ENCODE results near the gene RSPO1. TPM values are rescaled to one million over a fixed set of nuclear protein-coding genes. Genes with fewer than 3 reads are reported as not detected.

Gene RSPO1
- total RNA-seq, 1 donor from 2014 or later: 1.4 TPM

DNA sequence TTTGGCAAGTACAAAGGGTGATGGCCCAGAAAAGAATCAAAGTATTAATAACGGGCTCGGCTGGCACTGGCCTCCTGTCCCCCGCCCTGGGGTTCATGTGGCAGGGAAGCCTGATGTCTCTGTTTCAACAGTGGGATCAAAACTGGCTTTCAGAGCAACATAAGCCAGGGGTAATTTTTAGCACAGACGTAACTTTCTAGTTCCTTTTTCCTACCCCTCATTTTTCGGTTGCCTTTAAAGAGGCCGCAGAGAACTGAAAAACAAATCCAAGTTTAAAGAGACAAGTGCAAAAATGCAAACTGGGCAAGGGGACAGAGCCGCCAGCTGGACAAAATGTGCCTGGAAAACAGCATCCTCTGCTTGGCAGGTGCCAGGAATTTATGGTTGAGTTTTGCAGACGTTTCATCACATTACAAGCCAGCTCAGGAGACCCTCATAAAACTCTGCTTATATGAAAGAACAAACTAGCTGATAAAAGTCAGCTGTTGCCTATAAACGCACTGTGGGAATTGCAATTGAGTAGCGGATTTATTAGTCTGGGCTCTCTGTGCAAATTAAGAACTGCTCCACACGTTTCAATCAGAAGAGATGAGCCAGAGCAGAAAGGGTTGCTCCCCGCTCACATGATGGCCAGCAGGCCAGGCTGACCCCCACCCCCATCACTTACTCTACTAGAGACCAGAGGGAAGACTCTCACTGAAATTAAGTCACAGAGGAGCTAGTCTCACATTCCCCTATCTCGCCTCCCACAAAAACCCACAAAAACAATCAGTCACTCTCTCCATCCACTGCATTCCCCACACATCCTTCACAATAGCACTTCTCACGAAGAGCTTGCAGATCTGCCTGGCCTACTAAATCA, 41.8 kb upstream of the RSPO1 start:
- Mint-ChIP-seq H3K27ac (no peak overlapping the region), H3K9me3 (no peaks in the 10 kb centered on the region), H3K36me3 (no peaks in the 10 kb centered on the region), H3K4me3 (no peak overlapping the region), H3K4me1 (ENCODE audit: unreplicated experiment) (no peaks in the 10 kb centered on the region), H3K27me3 (peaks cover 40% of the 10 kb centered on the region)
- no peak for DNase-seq (ENCODE audit: extremely low spot score, unreplicated experiment)
- TF ChIP-seq, protein P1, sequence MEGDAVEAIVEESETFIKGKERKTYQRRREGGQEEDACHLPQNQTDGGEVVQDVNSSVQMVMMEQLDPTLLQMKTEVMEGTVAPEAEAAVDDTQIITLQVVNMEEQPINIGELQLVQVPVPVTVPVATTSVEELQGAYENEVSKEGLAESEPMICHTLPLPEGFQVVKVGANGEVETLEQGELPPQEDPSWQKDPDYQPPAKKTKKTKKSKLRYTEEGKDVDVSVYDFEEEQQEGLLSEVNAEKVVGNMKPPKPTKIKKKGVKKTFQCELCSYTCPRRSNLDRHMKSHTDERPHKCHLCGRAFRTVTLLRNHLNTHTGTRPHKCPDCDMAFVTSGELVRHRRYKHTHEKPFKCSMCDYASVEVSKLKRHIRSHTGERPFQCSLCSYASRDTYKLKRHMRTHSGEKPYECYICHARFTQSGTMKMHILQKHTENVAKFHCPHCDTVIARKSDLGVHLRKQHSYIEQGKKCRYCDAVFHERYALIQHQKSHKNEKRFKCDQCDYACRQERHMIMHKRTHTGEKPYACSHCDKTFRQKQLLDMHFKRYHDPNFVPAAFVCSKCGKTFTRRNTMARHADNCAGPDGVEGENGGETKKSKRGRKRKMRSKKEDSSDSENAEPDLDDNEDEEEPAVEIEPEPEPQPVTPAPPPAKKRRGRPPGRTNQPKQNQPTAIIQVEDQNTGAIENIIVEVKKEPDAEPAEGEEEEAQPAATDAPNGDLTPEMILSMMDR (conservative IDR thresholded peaks at IDR 0.05): no peak

DNA sequence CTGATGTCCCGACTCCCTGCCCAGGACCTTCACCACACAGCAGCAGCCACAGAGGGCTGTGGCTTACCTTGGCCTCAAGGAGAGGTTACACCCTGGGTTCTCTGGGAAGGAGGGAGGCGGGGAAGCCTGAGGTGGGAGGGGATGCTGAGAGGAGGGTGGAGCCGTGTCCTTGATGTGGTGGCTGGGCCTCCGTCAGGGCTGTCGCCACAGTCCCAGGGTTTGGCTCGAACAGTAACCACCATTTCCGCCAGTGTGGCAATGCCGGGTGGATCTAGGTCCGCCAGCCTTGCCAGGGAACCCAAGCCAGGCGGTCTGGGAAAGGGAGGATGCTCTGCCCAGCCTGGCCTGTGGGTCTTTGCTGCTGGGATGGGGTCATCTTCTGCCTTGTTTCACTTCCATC, 39.2 kb upstream of the RSPO1 start:
- Mint-ChIP-seq H3K9me3 (no peaks in the 10 kb centered on the region), H3K27ac (no peak overlapping the region), H3K4me1 (ENCODE audit: unreplicated experiment) (no peaks in the 10 kb centered on the region), H3K4me3 (no peak overlapping the region), H3K36me3 (no peaks in the 10 kb centered on the region), H3K27me3 (peaks cover 45% of the 10 kb centered on the region)
- TF ChIP-seq, protein P1 (conservative IDR thresholded peaks at IDR 0.05): no peak
- no peak for DNase-seq (ENCODE audit: extremely low spot score, unreplicated experiment)

DNA sequence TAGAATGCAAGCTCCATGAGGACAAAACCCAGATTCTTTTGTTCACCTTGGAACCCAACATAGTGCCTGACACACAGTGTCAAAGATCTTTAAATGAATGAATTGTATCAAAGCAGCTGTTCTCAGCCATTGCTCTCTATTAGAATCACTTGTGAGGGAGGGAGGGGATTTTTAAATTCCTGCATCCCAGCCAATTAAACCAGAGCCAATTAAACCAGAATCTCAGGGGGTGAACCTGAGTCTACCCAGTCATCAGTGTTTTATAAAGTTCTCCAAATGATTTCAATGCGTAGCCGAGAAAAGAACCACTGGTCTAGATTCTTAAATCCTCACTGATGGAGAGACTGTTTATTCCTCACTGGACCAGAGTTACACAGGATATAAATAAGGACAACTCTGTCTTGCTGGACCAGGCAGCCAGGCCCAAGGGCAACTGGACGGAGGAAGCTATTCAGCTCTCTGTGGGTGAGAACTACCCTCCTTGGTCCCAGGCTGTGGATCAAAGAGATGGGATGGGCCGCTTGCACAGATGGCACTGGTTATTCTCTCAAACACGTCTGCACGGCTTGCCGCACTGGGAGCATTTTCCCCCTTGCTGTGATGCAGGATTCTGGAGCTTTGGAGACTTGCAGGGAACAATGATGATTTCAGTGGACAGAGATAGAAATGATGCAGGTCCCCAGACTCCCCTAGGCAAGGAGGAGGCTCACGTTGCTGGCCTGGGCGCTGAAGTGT, 37.6 kb upstream of the RSPO1 start:
- no peaks in the 10 kb centered on the region for H3K9me3 Mint-ChIP-seq
- TF ChIP-seq, protein P1 (conservative IDR thresholded peaks at IDR 0.05): no peak

DNA sequence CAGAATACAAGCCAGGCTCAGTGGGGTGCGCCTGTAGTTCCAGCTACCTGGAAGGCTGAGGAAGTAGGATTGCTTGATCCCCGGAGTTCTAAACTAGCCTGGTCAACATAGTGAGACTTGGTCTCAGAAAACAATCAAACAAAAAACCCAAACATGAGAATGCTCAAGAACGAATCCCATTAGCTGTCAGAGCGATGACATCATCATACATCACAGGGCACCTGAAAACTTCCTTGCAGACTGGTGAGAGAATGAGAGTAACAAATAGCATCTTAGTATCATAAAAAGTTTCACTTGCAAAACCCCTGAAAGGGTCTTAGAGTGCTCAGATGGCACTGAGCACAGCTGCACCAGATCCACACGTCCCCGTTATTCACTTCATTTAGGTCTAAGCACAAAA, 36.6 kb upstream of the RSPO1 start:
- peaks cover 37% of the 10 kb centered on the region for H3K27me3 Mint-ChIP-seq
- no peak for DNase-seq (ENCODE audit: extremely low spot score, unreplicated experiment)
- H3K4me3 Mint-ChIP-seq: no peak overlapping the region
- H3K36me3 Mint-ChIP-seq: no peaks in the 10 kb centered on the region
- TF ChIP-seq, protein P1 (conservative IDR thresholded peaks at IDR 0.05): no peak
- H3K4me1 Mint-ChIP-seq (ENCODE audit: unreplicated experiment): no peaks in the 10 kb centered on the region
- no peaks in the 10 kb centered on the region for H3K9me3 Mint-ChIP-seq
- no peak overlapping the region for H3K27ac Mint-ChIP-seq

More for the DNA sequence above, 37.6 kb upstream of the RSPO1 start:
- Mint-ChIP-seq H3K36me3 (no peaks in the 10 kb centered on the region), H3K27ac (no peak overlapping the region), H3K27me3 (peaks cover 38% of the 10 kb centered on the region), H3K4me1 (ENCODE audit: unreplicated experiment) (no peaks in the 10 kb centered on the region), H3K4me3 (no peak overlapping the region)
- no peak for DNase-seq (ENCODE audit: extremely low spot score, unreplicated experiment)

DNA sequence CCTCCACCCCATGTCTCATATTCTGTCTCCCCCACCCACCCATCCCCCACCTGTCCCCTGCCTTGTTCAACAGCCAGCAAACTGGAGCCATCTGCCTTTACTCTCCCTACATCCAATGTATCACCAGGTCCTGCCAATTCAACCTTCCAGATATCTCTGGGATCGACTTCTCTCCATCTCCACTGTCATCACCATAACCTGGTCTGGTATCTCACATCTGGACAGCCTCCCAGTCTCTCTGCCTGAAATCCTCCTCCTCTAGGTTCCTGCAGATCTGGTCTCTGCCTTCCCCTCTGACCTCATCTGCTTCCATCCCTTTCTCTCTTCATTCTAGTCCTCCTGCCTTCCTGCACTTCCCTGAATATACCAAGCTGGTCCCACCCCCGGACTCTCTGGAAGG, 35.4 kb upstream of the RSPO1 start:
- Mint-ChIP-seq H3K4me3 (no peak overlapping the region), H3K9me3 (no peaks in the 10 kb centered on the region), H3K27me3 (peaks cover 38% of the 10 kb centered on the region), H3K27ac (no peak overlapping the region), H3K4me1 (ENCODE audit: unreplicated experiment) (no peaks in the 10 kb centered on the region), H3K36me3 (no peaks in the 10 kb centered on the region)
- DNase-seq (ENCODE audit: extremely low spot score, unreplicated experiment): no peak
- TF ChIP-seq, protein P1 (conservative IDR thresholded peaks at IDR 0.05): no peak
